Left lung (tissue), 10 donors: ENCODE results near the gene TRPM1. TPM values are rescaled to one million over a fixed set of nuclear protein-coding genes. Genes with fewer than 3 reads are reported as not detected.

ENCODE experiments used
- ATAC-seq: fragments of 200-7000 bp; cut with Tn5 transposase; one replicate; pipeline ENCODE4 v1.9.1; 2020; ENCODE audit warnings: moderate library complexity
- DNase-seq, 4 donors: peaks; one replicate each; pipeline ENCODE4 v3.0.0-alpha.2; 2013 to 2020
- H3K27ac ChIP-seq, 2 donors: fragments of 200-600 bp; sonication (generic) in 1 of 2; one replicate each; pipeline versions ENCODE4 v1.5.0 to v1.8.0; 2020 to 2021
- H3K27me3 ChIP-seq, 2 donors: fragments of 200-600 bp; sonication (generic) in 1 of 2; one replicate each; pipeline versions ENCODE4 v1.5.0 to v1.8.0; 2020 to 2021
- H3K36me3 ChIP-seq, 2 donors: fragments of 200-600 bp; sonication (generic) in 1 of 2; one replicate each; pipeline versions ENCODE4 v1.5.0 to v1.8.0; 2020 to 2021
- H3K4me1 ChIP-seq, 2 donors: fragments of 200-600 bp; one replicate each; pipeline ENCODE4 v1.8.0; 2021
- H3K4me3 ChIP-seq, 2 donors: fragments of 200-600 bp; sonication (generic) in 1 of 2; one replicate each; pipeline versions ENCODE4 v1.5.0 to v1.8.0; 2020 to 2021; ENCODE audit warnings: mild to moderate bottlenecking in 1 of 2
- H3K9me3 ChIP-seq, 2 donors: fragments of 200-600 bp; sonication (generic) in 1 of 2; one replicate each; pipeline versions ENCODE4 v1.5.0 to v1.8.0; 2020 to 2021
- CTCF ChIP-seq, 2 donors: fragments of 200-600 bp; sonication (generic) in 1 of 2; IDR thresholded peaks; one replicate each; pipeline versions ENCODE4 v1.5.0 to v1.8.0; 2021; ENCODE audit warnings: antibody characterized with exemption in 2 of 2
- intact Hi-C, 2 donors: fragments of 100-400 bp; cut with DNase I; formaldehyde crosslinking; loops; one replicate each; pipeline versions ENCODE4 v1.11.2 to v1.14.2; 2022
- polyA plus RNA-seq, 6 donors: library from polyadenylated mRNA; unstranded; fragments of 120-200 nt; gene quantifications; one replicate each; pipeline ENCODE4 v1.2.1, GENCODE V29; 2013; ENCODE audit not compliant: insufficient read length in 6 of 6
- total RNA-seq, 2 donors: library from RNA; stranded (reverse); fragmentation: NEBNext Ultra II Directional; extraction: Animal tissue kit (Norgen Biotek cat#: 25700); gene quantifications; one replicate each; pipeline ENCODE4 v1.2.1, GENCODE V29; 2021
- donor health status: DM: no; HTN: yes; CAD: no.
- donor health status: DM: no; HTN: no; CAD: no.

The TRPM1 gene
- total and polyA plus RNA-seq, 8 donors, result 0.03 to 0.04 TPM; not detected in 6

DNA sequence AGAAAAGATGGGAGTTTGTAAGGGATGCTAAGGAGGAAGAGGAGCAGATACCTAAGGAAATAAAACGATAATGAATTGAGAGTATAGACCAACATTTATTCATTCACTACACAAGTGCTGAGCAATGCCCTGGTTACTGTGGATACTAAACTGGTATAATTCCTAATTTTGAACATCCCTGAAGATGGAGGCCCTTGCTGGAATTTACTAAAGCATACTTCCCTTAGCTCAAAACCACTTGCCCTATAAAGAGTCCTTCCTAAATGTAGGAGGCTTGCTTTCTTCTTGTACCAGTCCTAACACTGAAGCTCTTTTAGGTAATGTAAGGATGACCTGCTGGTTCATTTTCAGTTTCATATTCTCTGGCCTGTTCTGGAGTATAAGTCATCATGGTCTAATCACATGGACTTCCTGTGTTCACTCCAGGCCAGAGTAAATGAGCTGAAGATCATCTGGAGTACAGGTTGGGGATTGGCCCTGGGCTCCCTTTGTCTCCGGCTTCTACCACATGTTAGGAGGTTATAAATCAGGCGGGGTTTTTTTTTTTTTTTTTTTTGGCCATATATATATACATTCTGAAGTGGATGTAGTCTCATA is 70.0 kb downstream of the TRPM1 start:
- H3K4me1 ChIP-seq, result no peaks in the 10 kb centered on the region
- ATAC-seq (no peak), DNase-seq (no peak)
- H3K27me3 ChIP-seq, result no peaks in the 10 kb centered on the region
- no peaks in the 10 kb centered on the region for H3K36me3 ChIP-seq
- intact Hi-C loops, result no loop called here
- no peak overlapping the region for H3K4me3 ChIP-seq
- no peak overlapping the region for H3K27ac ChIP-seq
- TF ChIP-seq CTCF (IDR thresholded peaks at IDR 0.05), result no peak
- H3K9me3 ChIP-seq, result no peaks in the 10 kb centered on the region

GRCh38 chr15:31027910-31028578 is 73.5 kb downstream of the TRPM1 start:
- ATAC-seq (no peak), DNase-seq (no peak)
- H3K4me3 ChIP-seq, result no peak overlapping the region
- intact Hi-C loops, result no loop called here
- H3K27ac ChIP-seq, result no peak overlapping the region
- H3K4me1 ChIP-seq, result peaks cover 0 to 5% of the 10 kb centered on the region in 2 donors
- no peaks in the 10 kb centered on the region for H3K9me3 ChIP-seq
- H3K36me3 ChIP-seq, result no peaks in the 10 kb centered on the region
- TF ChIP-seq CTCF (IDR thresholded peaks at IDR 0.05), result no peak
- H3K27me3 ChIP-seq, result no peaks in the 10 kb centered on the region

DNA sequence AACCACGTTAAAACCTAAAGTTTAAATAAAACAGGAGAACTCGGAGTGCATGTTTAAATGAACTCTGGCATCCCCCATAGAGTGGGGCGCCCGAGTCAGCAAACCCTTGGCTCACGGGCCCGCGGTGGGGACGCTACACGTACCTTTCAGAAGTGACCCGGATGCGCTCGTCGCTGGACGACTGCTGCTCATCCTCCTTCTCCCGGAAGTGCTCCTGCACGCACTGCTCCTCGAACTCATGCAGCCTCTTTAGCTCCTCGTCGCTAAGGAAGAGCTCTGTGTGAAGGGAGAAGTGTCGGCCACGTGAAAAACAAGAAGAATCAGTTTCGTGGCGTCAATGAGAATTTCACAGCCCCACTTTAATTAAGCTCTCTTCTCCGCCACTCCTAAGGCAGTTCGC is 75.5 kb downstream of the TRPM1 start:
- intact Hi-C loops, result no loop called here
- H3K27me3 ChIP-seq, result no peaks in the 10 kb centered on the region
- DNase-seq, result no peak
- peaks cover 0 to 5% of the 10 kb centered on the region in 2 donors for H3K4me1 ChIP-seq
- H3K4me3 ChIP-seq, result no peak overlapping the region
- H3K36me3 ChIP-seq, result no peaks in the 10 kb centered on the region
- no peak overlapping the region for H3K27ac ChIP-seq
- no peak for TF ChIP-seq CTCF (IDR thresholded peaks at IDR 0.05)
- no peaks in the 10 kb centered on the region for H3K9me3 ChIP-seq
- ATAC-seq, result no peak

DNA sequence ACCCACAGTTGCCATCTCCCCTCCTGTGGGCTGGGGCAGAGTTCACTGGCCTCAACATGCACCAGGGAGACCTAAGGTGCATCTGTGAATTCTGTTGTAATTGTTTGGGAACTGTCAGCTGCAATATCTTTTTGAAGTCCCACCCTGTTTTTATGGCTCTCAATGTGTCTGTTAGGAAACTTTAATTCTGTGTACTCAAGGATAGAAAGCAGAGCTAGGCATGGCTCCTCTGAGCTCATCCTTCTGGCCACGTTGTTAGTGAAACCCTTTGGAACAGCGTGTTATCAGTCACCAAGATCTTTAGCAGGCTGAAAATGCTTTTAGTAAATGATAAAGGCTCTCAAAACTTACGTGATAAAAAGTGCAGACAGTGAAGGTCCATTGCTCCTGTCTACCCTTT is 76.5 kb downstream of the TRPM1 start:
- ATAC-seq (no peak), DNase-seq (no peak)
- intact Hi-C loops, result no loop called here
- no peaks in the 10 kb centered on the region for H3K27me3 ChIP-seq
- H3K4me3 ChIP-seq, result no peak overlapping the region
- H3K4me1 ChIP-seq, result peaks cover 0 to 5% of the 10 kb centered on the region in 2 donors
- H3K27ac ChIP-seq, result no peak overlapping the region
- no peaks in the 10 kb centered on the region for H3K36me3 ChIP-seq
- no peak for TF ChIP-seq CTCF (IDR thresholded peaks at IDR 0.05)
- H3K9me3 ChIP-seq, result no peaks in the 10 kb centered on the region

DNA sequence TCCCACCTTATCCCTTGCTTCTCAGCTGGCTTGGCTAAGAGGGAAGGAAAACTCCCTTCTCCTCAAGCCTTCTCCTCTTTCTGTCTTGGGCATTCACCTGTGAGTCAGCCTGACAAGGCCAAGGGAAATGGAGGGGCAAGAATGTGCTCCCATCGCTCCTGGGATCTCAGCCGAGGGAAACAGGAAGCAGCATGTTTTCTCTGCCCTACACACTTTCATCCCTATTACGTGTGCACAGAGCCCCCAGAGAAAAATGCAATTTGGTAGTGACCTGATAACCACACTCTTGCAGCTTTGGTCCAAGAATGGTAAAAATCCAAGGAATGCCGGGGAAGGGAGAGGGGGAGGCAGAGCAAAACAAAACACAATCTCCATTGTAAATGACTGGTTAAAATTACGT is 77.2 kb downstream of the TRPM1 start:
- H3K27me3 ChIP-seq, result no peaks in the 10 kb centered on the region
- DNase-seq, result no peak
- peak; percentile 58 for ATAC-seq
- H3K36me3 ChIP-seq, result no peaks in the 10 kb centered on the region
- peaks cover 0 to 5% of the 10 kb centered on the region in 2 donors for H3K4me1 ChIP-seq
- no peaks in the 10 kb centered on the region for H3K9me3 ChIP-seq
- intact Hi-C loops, result no loop called here
- TF ChIP-seq CTCF (IDR thresholded peaks at IDR 0.05), result no peak
- H3K27ac ChIP-seq, result no peak overlapping the region
- no peak overlapping the region for H3K4me3 ChIP-seq
